GM18517 (cell line): ENCODE results near the gene FLRT1.
"Not testable (repeated sequence)": the region's sequence is repeated elsewhere in the genome, so short reads cannot be mapped to it uniquely, and the experiment has no call there.

Experiments
- ATAC-seq: cut with Tn5 transposase; IDR thresholded peaks from one replicate; pipeline ENCODE4 v1.9.1; 2021; ENCODE audit warnings: mild to moderate bottlenecking, moderate library complexity; ENCODE audit not compliant: unreplicated experiment

FLRT1 gene

DNA sequence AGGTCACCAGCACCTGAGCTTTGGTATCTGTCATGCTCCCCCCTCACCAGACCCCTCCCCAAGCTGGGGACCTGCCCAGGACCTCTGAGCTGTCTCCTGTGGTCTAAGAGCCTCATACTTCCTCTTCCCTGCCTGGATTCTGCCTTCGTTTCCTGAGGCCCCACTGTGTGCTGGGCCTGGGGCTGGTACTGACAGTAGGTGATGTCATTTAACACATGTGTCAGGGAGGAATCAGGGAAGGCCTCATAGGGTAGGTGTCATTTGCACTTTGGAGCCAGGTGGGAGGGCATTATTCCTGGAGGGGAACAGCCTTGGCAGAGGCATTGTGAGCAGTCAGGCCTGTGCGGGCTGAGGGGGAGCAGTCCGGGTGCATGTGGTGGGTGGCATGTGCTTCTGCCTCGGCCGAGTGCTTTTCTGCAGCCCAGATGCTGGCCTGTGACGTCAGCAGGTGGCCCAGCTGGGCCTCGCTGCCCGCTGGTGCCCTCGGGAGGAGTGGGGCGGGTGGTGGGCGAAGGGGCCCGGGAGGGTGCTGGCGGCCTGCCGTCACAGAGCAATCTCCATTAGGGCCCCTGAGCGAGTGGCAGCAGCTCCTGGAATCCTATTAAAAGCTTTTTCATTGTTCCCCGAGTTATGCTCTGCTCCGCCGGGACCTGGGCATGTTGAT lies 9.1 kb downstream of the FLRT1 start:
- ATAC-seq: no peak

DNA sequence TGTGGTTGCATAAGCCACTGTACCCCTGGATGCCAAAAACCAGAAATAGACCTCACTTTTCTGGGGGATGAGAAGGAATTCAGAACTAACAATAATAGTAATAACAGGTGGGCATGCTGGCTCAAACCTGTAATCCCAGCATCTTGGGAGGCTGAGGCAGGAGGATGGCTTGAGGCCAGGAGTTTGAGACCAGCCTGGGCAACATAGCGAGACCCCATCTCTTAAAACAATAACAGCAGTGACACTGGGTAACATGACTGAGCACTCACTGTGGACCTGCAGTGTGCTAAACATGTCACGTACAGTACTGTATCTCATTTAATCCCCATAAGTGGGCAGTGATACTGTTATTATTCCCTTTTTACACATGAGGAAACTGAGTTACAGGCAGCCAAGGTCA lies 10.0 kb downstream of the FLRT1 start:
- no peak for ATAC-seq

DNA sequence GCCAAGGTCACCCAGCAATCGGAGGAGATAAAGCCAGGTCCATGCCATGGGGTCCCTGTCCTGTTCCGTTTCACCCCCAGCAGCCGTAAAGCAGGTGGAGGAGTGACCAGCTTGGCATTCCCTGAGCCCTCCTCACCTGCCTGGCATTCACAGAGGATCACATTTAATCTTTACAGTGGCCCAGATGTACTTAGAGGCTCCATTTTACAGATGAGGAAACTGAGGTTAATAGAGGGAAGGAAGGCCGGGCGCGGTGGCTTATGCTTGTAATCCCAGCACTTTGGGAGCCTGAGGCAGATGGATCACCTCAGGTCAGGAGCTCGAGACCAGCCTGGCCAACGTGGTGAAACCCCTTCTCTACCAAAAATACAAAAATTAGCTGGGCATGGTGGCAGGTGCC lies 11.6 kb downstream of the FLRT1 start:
- not testable (repeated sequence) for ATAC-seq

DNA sequence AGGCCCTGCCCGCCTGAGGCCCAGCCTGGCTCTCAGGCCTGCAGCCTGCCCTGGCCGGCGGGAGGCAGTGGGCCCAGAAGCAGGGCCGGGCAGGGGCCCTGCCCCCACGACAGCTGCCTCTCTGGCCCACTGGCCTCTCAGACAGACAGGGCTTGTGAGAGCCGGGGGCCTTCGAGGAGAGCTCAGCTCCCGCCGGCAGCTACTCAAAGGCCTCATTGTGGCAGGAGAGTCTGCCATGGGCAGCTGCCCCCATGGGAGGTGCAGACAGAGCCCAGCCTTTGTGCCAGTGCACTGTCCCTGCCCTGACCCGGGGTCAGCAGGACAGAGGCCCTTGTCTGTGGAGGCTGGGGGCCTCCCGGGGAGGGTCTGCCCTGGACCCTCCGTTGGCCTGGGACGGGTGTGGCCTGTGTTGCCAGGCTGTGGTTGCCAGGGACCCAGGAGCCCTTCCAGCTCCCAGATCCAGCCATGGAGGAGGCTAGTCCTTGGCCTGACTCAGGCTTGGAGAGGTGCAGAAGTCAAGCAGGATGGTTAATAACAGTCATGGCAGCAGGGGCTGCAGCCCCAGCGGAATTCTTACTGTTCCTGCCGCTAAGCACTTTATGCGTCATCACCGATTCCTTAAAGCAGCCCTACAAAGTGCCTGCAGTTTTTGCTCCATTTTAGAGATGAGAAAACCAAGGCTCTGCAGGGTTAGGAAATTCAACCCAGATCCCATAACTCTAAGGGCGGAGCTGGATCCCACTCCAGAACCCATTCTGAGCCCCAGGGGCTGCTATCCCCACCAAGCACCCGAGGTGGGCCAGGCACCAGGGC lies 12.5 kb downstream of the FLRT1 start:
- no peak for ATAC-seq

DNA sequence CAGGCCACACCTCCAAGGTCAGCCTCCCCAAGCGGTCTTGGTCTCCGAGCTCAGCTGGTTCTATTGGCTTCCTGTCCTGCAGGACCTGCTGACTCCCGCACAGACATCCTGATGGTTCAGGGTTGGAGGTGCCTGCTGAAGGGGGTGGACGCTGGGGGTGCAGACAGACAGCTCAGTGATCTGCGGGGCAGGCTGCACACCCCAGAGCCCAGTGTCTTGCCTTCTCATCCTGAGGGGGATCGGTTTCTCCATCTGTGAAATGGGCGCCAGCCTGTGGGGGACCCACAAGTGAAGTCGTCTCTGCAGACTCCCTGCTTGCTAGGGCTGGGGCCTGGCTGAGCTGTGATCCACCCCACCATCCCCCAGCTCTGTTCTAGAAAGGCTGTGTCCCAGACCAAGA lies 13.8 kb downstream of the FLRT1 start:
- no peak for ATAC-seq

DNA sequence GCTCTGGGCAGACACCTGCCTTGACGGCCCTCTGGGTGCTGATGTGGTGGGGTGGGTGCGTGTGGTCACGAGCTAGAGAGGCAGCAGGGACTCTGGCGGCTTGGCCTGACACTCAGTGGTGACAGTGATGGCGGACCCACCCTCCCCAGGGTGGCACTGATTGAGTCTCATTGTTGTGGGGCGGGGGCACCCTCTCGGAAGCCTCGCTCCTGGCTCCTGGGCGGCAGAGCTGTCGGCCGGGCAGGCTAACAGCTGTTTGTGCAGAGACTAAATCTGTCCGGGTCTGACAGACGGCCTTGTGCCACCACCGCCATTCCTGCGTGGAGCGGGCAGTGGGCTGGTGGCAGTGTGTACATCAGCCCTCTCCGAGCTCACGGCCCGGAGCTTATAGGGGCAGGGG lies 15.6 kb downstream of the FLRT1 start:
- no peak for ATAC-seq

DNA sequence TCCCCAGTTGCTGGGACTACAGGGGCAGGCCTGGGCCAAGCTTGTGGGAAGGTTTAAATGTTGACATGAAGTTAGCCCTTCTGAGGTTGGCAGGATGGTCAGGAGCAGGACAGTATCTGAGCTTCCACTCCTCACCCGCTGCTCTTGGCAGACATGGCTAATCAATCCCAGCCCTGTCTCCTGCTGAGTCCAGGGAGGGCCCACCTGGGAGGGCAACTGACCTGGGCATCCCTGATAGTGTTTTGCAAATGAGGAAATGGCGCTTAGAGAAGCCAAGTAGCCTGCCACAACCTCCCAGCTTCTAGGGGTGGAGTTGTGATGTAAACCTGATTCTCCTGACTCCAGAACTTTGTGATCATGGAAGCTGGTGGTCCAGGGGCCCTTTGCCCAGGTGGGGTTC lies 16.7 kb downstream of the FLRT1 start:
- no peak for ATAC-seq

DNA sequence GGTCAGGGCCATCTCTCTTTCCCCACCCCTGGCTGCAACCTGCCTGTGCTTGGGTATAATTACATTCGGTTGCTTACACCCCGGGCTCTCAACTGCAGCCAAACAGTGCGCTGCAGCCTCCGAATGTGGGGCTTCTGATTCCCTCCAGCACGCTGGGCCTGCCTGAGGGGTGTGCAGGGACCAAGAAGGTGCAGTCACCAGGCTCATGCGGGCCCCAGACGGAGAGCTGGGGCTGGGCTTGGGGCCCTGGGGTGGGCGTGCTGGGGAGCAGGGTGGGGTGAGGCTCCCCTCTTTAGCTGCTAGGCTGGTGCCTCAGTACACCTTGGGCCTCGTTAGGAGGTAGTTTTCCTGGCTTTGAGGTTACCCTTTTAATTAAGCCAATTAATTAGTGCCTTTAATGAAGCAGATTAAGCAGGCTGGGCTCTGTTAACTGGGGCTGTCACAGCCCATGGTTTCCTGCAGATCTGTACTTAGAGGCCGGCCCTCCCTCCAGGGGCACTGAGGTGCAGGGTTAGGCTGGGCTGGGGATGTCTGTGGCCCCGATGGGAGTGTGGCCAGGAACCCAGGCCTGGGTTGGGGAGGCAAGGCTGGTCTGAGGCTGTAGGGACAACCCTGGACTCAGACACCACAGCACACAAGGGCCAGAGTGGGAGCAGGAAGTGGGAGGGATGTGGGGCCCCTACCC lies 17.3 kb downstream of the FLRT1 start:
- no peak for ATAC-seq

DNA sequence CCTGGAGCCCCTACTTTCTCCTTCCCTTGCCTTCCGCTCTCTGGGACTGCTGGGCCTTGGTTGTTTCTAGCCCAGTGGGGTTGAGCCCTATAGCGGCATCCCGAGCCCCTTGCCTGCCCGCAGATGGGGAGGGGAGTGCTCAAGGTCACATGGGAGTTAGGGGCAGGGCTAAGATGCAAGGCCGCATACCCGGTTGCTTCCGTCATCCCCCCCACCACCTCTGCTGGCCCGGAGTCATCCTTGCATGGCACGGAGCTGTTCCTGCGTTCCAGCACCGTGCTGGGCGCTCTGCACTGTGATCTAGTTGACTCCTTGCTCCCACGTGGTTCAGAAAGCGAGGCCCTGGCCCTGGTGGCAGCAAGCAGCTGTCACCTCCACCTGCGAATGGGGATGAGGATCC lies 18.0 kb downstream of the FLRT1 start:
- ATAC-seq: no peak

DNA sequence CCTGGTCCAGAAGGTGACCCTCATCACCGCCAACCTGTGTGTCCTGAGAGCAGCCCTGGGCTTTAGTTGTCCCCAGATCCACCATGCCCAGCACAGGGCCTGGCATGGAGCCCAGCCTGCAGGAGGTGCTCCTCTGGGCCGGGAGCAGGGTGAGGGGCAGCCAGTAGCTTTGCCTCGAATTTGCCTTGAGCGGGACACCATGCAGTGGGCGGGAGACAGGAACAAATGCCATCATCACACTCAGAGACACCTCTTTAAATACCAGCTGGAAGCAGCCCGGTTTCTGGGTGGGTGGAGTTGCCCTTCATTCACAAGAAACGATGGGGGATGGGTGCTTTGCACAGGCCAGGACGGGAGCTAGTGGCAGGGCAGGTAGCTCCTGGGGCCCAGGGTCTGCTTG lies 19.3 kb downstream of the FLRT1 start:
- no peak for ATAC-seq

DNA sequence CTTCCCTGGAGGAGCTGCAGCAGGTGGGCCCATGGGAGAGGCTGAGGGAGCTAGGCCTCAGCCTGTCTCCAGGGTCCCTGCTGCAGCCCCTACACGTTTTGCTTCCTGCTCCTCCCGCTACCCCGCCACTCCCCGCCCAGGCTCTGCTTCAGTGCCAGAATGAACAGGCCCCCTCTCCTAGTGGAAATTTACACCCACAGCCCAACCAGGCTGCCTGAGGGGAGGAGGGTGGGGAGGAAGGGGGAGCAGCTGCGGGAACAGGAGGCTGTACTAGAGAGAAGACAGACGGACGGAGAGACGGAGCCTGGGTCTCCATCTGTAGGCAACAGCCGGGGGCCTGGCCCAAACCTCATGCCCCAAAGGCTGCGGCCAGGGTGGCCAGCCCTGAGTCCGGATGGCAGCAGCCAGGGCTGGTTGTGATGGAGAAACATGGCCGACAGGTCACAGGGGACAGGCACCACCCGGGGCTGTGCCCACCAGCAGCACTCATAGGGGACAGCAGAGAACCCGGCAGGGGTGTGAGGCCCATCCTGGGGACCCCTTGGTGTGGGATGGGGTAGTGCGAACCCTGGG lies 20.6 kb downstream of the FLRT1 start:
- ATAC-seq: no peak

DNA sequence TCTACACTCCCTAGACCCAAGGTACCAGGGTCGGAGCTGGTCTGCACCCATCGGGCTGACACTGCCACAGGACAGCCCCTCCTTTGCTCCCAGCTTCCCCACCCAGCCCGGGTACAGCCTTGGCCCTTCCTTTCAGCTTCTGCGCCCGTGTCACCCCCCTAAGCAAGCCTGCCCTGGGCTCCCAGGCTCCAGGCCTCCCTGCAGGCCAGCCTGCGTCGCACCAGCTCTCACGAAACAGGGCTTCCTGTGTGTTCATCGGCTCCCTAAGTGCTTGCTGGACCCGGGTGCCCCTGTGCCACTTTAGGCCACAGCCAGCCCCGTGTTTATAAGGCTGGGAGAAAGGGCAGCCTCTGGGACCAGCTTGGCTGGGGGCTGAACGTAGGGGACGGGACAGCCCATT lies 21.1 kb downstream of the FLRT1 start:
- no peak for ATAC-seq

DNA sequence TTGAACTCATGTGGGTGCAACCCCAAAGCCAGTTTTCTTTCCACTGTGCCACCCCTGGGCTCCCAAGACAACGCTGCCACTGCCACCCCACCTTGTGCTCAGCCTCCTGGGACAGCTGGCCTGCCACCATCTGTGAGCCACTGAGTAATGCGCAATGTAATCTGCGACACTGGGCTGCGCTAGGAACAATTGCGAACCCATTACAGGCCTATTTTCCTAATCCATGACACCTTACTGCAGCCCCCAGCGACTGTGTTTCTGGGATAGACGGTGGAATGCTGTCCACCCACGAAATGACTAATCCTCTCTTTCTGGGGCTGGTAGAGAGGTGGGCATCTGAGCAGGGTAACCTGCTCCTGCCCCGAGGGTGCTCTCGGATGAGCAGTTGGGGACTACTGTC lies 22.2 kb downstream of the FLRT1 start:
- no peak for ATAC-seq

DNA sequence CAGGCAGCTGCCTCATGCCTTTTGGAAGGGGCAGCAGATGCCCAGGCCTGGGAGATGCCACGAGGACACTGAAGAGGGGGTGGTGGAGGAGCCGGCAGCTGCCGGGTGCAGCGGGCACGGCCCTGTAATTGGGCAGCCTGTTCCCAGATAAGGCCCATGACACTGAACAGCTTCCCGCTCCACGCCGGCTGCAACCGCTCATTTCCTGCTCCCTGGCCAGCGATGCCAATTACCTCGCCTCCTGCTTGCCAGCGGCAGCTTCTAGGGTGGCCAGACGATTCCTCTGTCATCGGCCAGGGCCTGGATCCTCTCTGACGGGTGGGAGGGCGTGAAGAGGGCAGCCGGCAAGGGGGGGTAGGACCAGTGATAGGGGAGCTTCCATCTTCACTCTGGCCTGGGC lies 22.8 kb downstream of the FLRT1 start:
- ATAC-seq: no peak

DNA sequence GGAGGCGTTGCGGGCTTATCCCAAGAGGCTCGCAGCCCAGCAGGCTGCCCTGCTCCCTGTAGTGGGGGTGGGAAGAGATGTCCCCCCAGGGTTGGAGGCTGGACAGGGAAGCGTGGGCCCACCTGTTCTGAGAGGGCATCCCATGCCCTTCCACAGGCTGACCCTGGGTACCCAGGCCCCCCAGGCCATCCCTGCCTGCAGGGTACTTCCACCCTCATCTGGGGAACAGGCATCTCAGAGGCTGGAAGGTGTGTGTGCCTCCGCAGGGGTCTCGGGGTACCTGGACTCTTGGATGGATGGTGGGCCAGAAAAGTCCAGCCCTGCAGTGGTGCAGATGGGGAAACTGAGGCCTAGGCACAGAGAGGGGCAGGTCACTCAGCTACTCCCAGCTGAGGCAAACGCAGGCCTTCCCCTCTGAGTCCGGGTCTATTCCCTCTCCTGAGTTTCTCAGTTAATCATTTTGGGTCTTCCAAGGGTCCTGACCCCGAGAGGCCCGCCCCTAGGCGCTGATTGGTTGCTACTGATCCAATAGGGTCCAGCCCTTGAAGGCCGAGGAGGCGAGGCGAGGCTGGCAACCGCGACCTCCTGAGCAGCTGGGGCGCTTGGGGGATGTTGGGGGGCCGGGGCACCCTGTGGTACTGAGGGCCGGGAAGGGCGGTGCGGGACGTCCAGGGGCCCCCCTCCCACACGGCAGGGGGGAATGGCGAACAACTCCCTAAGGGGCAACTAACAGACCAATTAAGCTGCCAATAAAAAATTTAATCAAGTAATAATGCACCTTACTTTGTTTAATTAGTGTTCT lies 23.8 kb downstream of the FLRT1 start:
- ATAC-seq: no peak

DNA sequence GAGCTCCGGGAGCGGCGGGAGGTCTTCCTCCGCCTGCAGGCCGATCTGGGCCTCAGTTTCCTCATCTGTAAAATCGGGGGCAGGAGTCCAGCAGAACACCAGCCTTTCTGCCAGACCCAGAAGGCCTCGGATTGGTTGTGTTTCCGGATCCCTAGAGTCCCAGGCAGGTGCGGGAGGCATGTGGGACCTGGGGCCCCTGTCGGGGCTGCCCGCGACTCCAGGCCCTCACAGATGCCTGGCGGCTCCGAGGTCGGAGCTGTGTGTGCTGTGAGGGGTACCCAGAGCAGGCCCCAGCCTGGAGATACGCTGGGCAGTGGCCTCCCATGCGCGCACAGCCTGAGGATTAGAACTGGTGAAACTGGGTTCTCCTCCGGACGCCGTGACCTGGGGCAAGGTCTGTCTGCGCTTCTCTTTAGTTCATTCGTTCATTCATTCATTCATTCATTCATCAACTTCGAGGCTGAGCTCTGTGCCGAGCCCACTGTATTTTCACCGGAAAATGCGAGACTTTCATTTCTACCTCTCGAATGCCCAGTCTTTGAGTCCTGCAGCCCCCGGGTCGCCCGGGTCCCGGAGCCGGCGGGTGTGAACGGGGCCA lies 24.6 kb downstream of the FLRT1 start:
- ATAC-seq: no peak

DNA sequence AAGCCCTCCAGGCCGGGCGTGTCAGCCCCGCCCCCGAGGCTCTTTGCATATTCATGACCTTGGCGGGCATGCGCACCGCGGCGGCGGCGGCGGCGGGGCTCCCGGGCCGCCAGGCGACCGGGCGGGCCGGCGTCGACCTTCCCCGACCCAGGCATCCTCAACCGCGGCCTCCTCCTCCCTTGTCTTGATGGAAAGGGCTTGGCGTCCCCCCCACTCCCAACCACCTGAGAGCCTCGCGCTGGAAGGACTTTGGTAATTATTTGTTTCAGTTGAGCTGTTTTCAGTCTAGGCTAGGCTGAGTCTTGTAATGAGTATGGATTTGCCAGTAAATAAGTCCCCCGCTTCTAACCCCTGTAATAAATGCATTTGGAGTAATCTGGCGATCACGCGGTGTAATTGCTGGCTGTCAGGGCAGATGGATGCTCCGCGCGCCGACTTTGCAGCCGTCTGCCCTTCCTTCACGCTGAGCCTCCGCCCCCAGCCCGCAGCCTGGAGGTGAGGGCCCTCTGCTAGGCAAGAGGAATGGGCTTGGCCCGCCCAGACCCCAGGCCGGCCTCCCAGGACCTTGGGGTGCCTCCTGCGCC lies 25.2 kb downstream of the FLRT1 start:
- no peak for ATAC-seq

DNA sequence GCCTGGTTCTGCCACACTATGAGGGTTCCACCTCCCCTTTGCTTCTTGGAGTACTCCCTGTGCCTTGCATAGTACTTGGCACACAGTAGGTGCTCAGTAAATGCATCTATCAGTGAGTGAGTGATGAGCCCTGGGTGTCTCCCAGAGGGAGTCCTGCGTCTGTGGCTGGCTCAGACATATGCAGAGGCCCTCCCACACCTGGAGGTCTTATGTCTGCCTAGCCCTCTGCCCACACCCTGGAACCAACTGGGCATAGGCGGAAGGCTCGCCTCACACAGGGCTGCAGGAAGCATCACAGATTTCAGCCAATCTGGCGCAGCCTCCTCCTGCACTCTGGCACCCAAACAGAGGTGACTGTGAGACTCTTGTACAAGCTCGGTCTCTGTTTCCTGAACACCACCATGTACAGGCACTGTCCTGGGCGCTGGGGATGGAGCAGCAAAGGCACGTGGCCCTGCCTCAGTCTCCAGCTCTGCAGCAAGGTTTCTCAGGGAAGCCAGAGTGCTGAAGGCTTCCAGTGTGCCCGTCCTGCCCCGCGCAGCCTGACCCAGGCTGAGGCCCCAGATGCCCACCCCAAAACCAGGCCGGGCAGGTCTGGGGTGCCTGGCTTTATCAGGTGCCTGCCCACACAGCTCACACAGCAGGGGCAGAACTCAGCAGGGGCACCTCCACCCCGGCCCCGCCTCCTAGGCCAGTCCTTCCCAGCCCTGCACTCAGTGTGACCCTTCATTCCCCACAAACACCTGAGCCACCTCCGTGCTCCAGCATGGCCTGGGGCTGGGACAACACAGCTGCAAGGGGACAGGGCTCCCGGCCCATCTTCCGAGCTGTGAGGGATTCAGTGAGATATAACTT lies 26.7 kb downstream of the FLRT1 start:
- no peak for ATAC-seq

DNA sequence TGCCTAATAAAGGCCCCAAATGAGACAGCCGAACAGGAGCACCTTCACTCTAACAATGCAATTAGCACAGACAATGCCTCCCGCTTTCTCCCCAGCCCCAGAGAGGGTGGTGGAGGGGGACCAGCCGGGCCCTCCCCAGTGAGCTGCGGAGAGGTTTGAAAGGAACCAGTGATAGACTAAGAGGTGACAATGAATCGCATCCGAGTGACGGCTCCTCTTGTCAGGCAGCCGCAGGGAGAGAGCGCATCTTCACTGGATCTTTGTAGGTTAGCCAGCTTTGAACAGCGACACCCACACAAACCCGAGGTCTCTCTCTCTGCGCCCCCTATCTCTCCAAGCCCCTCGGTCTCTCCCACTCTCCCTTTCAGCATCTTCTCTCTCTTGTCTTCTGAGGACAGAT lies 28.0 kb downstream of the FLRT1 start:
- no peak for ATAC-seq
